Measurements from ENCODE around the gene ATP6V0A1.

DNA sequence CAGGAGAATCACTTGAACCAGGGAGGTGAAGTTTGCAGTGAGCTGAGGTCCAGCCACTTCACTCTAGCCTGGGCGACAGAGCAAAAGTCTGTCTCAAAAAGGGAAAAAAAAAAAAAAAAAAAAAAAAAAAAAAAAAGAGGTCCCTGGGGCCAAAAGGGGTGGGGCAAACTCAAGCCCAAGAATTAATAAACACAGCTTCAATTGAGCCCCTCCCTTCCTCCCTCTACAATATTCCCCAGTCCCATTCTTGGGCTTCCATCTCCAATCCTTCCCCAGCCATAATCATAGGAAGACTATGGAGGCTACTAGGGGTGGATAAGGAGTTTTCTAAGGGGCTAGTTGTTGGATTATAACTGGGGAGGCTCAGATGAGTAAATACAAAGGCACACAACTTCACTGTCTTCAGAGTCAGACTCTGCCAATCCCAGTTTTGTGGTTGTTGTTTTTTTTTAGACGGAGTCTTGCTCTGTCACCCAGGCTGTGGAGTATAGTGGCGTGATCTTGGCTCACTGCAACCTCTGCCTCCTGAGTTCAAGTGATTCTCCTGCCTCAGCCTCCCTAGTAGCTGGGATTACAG, 45.1 kb upstream of the ATP6V0A1 start:
- TF ChIP-seq, protein P1, sequence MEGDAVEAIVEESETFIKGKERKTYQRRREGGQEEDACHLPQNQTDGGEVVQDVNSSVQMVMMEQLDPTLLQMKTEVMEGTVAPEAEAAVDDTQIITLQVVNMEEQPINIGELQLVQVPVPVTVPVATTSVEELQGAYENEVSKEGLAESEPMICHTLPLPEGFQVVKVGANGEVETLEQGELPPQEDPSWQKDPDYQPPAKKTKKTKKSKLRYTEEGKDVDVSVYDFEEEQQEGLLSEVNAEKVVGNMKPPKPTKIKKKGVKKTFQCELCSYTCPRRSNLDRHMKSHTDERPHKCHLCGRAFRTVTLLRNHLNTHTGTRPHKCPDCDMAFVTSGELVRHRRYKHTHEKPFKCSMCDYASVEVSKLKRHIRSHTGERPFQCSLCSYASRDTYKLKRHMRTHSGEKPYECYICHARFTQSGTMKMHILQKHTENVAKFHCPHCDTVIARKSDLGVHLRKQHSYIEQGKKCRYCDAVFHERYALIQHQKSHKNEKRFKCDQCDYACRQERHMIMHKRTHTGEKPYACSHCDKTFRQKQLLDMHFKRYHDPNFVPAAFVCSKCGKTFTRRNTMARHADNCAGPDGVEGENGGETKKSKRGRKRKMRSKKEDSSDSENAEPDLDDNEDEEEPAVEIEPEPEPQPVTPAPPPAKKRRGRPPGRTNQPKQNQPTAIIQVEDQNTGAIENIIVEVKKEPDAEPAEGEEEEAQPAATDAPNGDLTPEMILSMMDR (IDR thresholded peaks at IDR 0.05; ENCODE audit: low read depth, low read length), result no peak
- no peak for TF ChIP-seq POLR2A (IDR thresholded peaks at IDR 0.05; ENCODE audit: extremely low read depth, insufficient read length)
- TF ChIP-seq, protein P2, sequence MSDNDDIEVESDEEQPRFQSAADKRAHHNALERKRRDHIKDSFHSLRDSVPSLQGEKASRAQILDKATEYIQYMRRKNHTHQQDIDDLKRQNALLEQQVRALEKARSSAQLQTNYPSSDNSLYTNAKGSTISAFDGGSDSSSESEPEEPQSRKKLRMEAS (IDR thresholded peaks at IDR 0.05; ENCODE audit: low read depth, low read length), result no peak

Measured in NB4 (cell line).